IMR-90 (cell line): ENCODE data around the gene KRTAP9-4. TPM values are rescaled to one million over a fixed set of nuclear protein-coding genes. Genes with fewer than 3 reads are reported as not detected.

ENCODE experiments used
- ATAC-seq: fragments of 200-7000 bp; cut with Tn5 transposase; 2 replicates; pipeline ENCODE4 v1.9.1; 2020; ENCODE audit warnings: low read depth, mild to moderate bottlenecking, moderate library complexity
- BruUV-seq: library from RNA; stranded (reverse); fragments of 400-500 nt; replicated peaks from 2 replicates; lab custom pipeline; 2021; lab: Mats Ljungman, UMichigan
- CTCF ChIA-PET: fragments of 300-600 bp; formaldehyde crosslinking; extraction: SDS; loops from one replicate; lab custom pipeline; 2021; ENCODE audit warnings: antibody characterized with exemption; lab: Yijun Ruan, JAX
- POLR2A ChIA-PET: fragments of 300-600 bp; sonication (Branson Sonifier 250); formaldehyde crosslinking; loops from one replicate; lab custom pipeline; 2022; ENCODE audit warnings: antibody characterized with exemption; ENCODE audit not compliant: unreplicated experiment; lab: Charles Lee
- DNase-seq: peaks from one replicate; pipeline ENCODE4 v3.0.0; 2013
- H2AFZ ChIP-seq: replicated peaks from 2 replicates; pipeline ENCODE3; 2013; ENCODE audit warnings: low read length, mild to moderate bottlenecking; ENCODE audit not compliant: poor library complexity
- H2AK5ac ChIP-seq: 2 replicates; pipeline ENCODE4 v1.6.1; 2013; ENCODE audit warnings: low read depth, low read length, inconsistent platforms
- H2AK9ac ChIP-seq: replicated peaks from 2 replicates; pipeline ENCODE3; 2013; ENCODE audit warnings: mild to moderate bottlenecking, low read depth, low read length, moderate library complexity; ENCODE audit not compliant: poor library complexity
- H2BK120ac ChIP-seq: 2 replicates; pipeline ENCODE4 v1.6.1; 2013; ENCODE audit warnings: low read depth, low read length, inconsistent platforms
- H2BK15ac ChIP-seq: 3 replicates; pipeline ENCODE4 v1.6.1; 2013; ENCODE audit warnings: low read depth, low read length, inconsistent platforms
- H2BK20ac ChIP-seq: 2 replicates; pipeline ENCODE4 v1.6.1; 2013; ENCODE audit warnings: low read depth, mild to moderate bottlenecking, inconsistent platforms, low read length, moderate library complexity
- H2BK5ac ChIP-seq: 2 replicates; pipeline ENCODE4 v1.6.1; 2013; ENCODE audit warnings: mild to moderate bottlenecking, low read depth, low read length, inconsistent platforms; ENCODE audit not compliant: poor library complexity, severe bottlenecking
- H3K14ac ChIP-seq: replicated peaks from 2 replicates; pipeline ENCODE4 v1.6.1; 2013; ENCODE audit warnings: low read depth, low read length, inconsistent platforms
- H3K18ac ChIP-seq: 2 replicates; pipeline ENCODE4 v1.6.1; 2013; ENCODE audit warnings: low read depth, low read length, control low read depth
- H3K23ac ChIP-seq: 2 replicates; pipeline ENCODE4 v1.6.1; 2013; ENCODE audit warnings: low read depth, low read length, inconsistent platforms
- H3K27ac ChIP-seq: 2 replicates; pipeline ENCODE4 v1.5.1; 2013; ENCODE audit warnings: mild to moderate bottlenecking, control low read depth, low read length; ENCODE audit not compliant: insufficient read depth
- H3K27me3 ChIP-seq: 2 replicates; pipeline ENCODE4 v1.6.1; 2013; ENCODE audit warnings: low read length; ENCODE audit not compliant: control insufficient read depth, insufficient read depth
- H3K36me3 ChIP-seq: 2 replicates; pipeline ENCODE4 v1.6.1; 2013; ENCODE audit warnings: low read length, mixed read lengths; ENCODE audit not compliant: control insufficient read depth, insufficient read depth
- H3K4ac ChIP-seq: 2 replicates; pipeline ENCODE4 v1.6.1; 2013; ENCODE audit warnings: low read depth, low read length, inconsistent platforms
- H3K4me1 ChIP-seq: 2 replicates; pipeline ENCODE4 v1.6.1; 2013; ENCODE audit warnings: low read length, mixed read lengths; ENCODE audit not compliant: control insufficient read depth, insufficient read depth
- H3K4me2 ChIP-seq: 2 replicates; pipeline ENCODE4 v1.6.1; 2013; ENCODE audit warnings: low read depth, mild to moderate bottlenecking, control low read depth, low read length, moderate library complexity
- H3K4me3 ChIP-seq: 2 replicates; pipeline ENCODE4 v1.5.1; 2013; ENCODE audit warnings: low read depth, mild to moderate bottlenecking, control low read depth, low read length, moderate library complexity; ENCODE audit not compliant: insufficient read depth
- H3K56ac ChIP-seq: 2 replicates; pipeline ENCODE4 v1.6.1; 2013; ENCODE audit warnings: low read length, inconsistent platforms; ENCODE audit not compliant: insufficient read depth; ENCODE audit errors: extremely low read depth
- H3K79me1 ChIP-seq, 2 experiments: 2 replicates each; pipeline ENCODE4 v1.6.1; 2013; ENCODE audit warnings: low read length in 2 of 2, inconsistent platforms in 1 of 2, low read depth in 1 of 2
- H3K9ac ChIP-seq: 2 replicates; pipeline ENCODE4 v1.6.1; 2013; ENCODE audit warnings: low read depth, low read length, control low read depth
- H3K9me1 ChIP-seq: 2 replicates; pipeline ENCODE4 v1.6.1; 2013; ENCODE audit warnings: low read length, inconsistent platforms; ENCODE audit not compliant: insufficient read depth
- H3K9me3 ChIP-seq: 2 replicates; pipeline ENCODE4 v1.6.1; 2013; ENCODE audit warnings: low read length; ENCODE audit not compliant: control insufficient read depth, insufficient read depth
- H4K20me1 ChIP-seq: 2 replicates; pipeline ENCODE4 v1.6.1; 2013; ENCODE audit warnings: low read length, inconsistent platforms; ENCODE audit not compliant: insufficient read depth
- H4K5ac ChIP-seq: 2 replicates; pipeline ENCODE4 v1.6.1; 2013; ENCODE audit warnings: mild to moderate bottlenecking, low read depth, low read length, control low read depth
- H4K8ac ChIP-seq, 2 experiments: 2 replicates each; pipeline ENCODE4 v1.6.1; 2013; ENCODE audit warnings: low read depth in 2 of 2, low read length in 2 of 2, control low read depth in 1 of 2, inconsistent platforms in 1 of 2
- H4K91ac ChIP-seq: 2 replicates; pipeline ENCODE4 v1.6.1; 2013; ENCODE audit warnings: low read depth, low read length, inconsistent platforms; ENCODE audit not compliant: insufficient read depth
- BHLHE40 ChIP-seq: fragments of 150-350 bp; IDR thresholded peaks from 2 replicates; pipeline ENCODE4 v1.6.1; 2016; ENCODE audit warnings: mild to moderate bottlenecking, low read depth, low read length
- CTCF ChIP-seq: conservative IDR thresholded peaks from 2 replicates; pipeline ENCODE4 v1.5.1; 2012; ENCODE audit warnings: mild to moderate bottlenecking, low read depth, low read length, improper control_type of control experiment
- ELK1 ChIP-seq: fragments of 150-350 bp; IDR thresholded peaks from 2 replicates; pipeline ENCODE4 v1.6.1; 2016; ENCODE audit warnings: low read depth, mild to moderate bottlenecking, low read length, moderate library complexity, borderline replicate concordance
- FOS ChIP-seq: fragments of 150-350 bp; IDR thresholded peaks from 2 replicates; pipeline ENCODE4 v1.6.1; 2016; ENCODE audit warnings: low read depth, low read length
- MAFK ChIP-seq: IDR thresholded peaks from 2 replicates; pipeline ENCODE4 v1.6.1; 2012; ENCODE audit warnings: low read depth, low read length, improper control_type of control experiment
- MXI1 ChIP-seq: IDR thresholded peaks from 2 replicates; pipeline ENCODE4 v1.6.1; 2012; ENCODE audit warnings: low read depth, mild to moderate bottlenecking, low read length, moderate library complexity, borderline replicate concordance
- NFE2L2 ChIP-seq: fragments of 150-350 bp; IDR thresholded peaks from 2 replicates; pipeline ENCODE4 v1.6.1; 2016; ENCODE audit warnings: low read depth, mild to moderate bottlenecking, low read length
- RAD21 ChIP-seq: IDR thresholded peaks from 2 replicates; pipeline ENCODE4 v1.6.1; 2012; ENCODE audit warnings: low read length, improper control_type of control experiment
- RCOR1 ChIP-seq: IDR thresholded peaks from 2 replicates; pipeline ENCODE4 v1.6.1; 2012; ENCODE audit warnings: mild to moderate bottlenecking, low read length, improper control_type of control experiment; ENCODE audit not compliant: insufficient replicate concordance
- SMC3 ChIP-seq: fragments of 150-350 bp; IDR thresholded peaks from 2 replicates; pipeline ENCODE4 v1.6.1; 2016; ENCODE audit warnings: low read depth, mild to moderate bottlenecking, antibody characterized with exemption, low read length, moderate library complexity
- WGBS, 2 experiments: methylation state at CpG; one replicate each; pipeline versions ENCODE4 v1.1.5 to v1.1.7; 2013; ENCODE audit warnings: missing lambda C conversion rate in 2 of 2; ENCODE audit not compliant: insufficient read length in 1 of 2; ENCODE audit errors: extremely low coverage in 2 of 2; 5-methylcytosine and 5-hydroxymethylcytosine counted together
- dilution Hi-C: fragments of 300-500 bp; cut with HindIII; formaldehyde crosslinking; loops from one replicate; pipeline ENCODE4 v1.14.3; 2018; ENCODE audit warnings: low sequenced_read_pairs; ENCODE audit not compliant: unreplicated experiment
- in situ Hi-C: fragments of 300-500 bp; cut with MboI; formaldehyde crosslinking; loops from 3 replicates; pipeline ENCODE4 v1.14.3; 2019; ENCODE audit warnings: low sequenced_read_pairs, inconsistent platforms, mixed read lengths
- intact Hi-C: fragments of 100-400 bp; cut with micrococcal nuclease; formaldehyde crosslinking; loops from 2 replicates; pipeline ENCODE4 v1.10.0; 2022
- polyA plus RNA-seq, 3 experiments: library from polyadenylated mRNA; depleted of rRNA; stranded (reverse); fragments of >200 nt; gene quantifications; 2 replicates each; pipeline ENCODE4 v1.2.3, GENCODE V29; 2012; ENCODE audit warnings: low replicate concordance in 1 of 3
- total RNA-seq: library from RNA; depleted of rRNA; stranded (reverse); fragments of >200 nt; gene quantifications from 2 replicates; pipeline ENCODE4 v1.2.3, GENCODE V29; 2012

Gene KRTAP9-4
- total and polyA plus RNA-seq, 2 of the 4 experiments (the other 2 are of a cell fraction) = not detected

GRCh38 chr17:41267711-41268110, 18.2 kb downstream of the KRTAP9-4 start:
- Histone ChIP-seq H3K23ac (no peak overlapping the region), H2BK5ac (no peak overlapping the region), H4K20me1 (no peaks in the 10 kb centered on the region), H2BK15ac (no peak overlapping the region), H4K8ac (no peak overlapping the region), H3K4me3 (no peak overlapping the region), H4K91ac (no peak overlapping the region), H3K27me3 (peaks cover 12% of the 10 kb centered on the region), H3K14ac (no peak overlapping the region), H2AK5ac (no peak overlapping the region), H3K18ac (no peak overlapping the region), H3K9me3 (no peaks in the 10 kb centered on the region), H2AK9ac (no peak overlapping the region), H3K56ac (no peak overlapping the region), H3K4me1 (no peaks in the 10 kb centered on the region), H3K27ac (no peak overlapping the region), H3K9me1 (no peaks in the 10 kb centered on the region), H2BK120ac (no peak overlapping the region), H4K5ac (no peak overlapping the region), H3K79me1 (no peaks in the 10 kb centered on the region), H3K4ac (no peak overlapping the region), H2BK20ac (no peak overlapping the region), H3K9ac (no peak overlapping the region), H3K4me2 (no peak overlapping the region), H3K36me3 (no peaks in the 10 kb centered on the region), H2AFZ (no peak overlapping the region)
- in situ Hi-C loops (no loop called here), intact Hi-C loops (no loop called here), dilution Hi-C loops (no loop called here)
- DNase-seq (no peak), ATAC-seq (no peak)
- TF ChIP-seq BHLHE40 = no peak
- no peak for TF ChIP-seq NFE2L2
- TF ChIP-seq MXI1 = no peak
- TF ChIP-seq SMC3 = no peak
- TF ChIP-seq CTCF = no peak
- TF ChIP-seq FOS = no peak
- TF ChIP-seq MAFK = no peak
- TF ChIP-seq ELK1 = no peak
- TF ChIP-seq RCOR1 = no peak
- TF ChIP-seq RAD21 = no peak
- no CpG with 5 or more reads among the region's 3 CpGs for WGBS, 2 experiments
- ChIA-PET POLR2A (no interaction called here), CTCF (no interaction called here)
- no TSS peak for BruUV-seq
